HEK293 (cell line): ENCODE measurements around the gene RAC3.
A peak's percentile ranks its signal among the peaks of the same experiment; 100 is the strongest.

ENCODE experiments used
- BCL11B ChIP-seq: fragments of 450-650 bp; formaldehyde crosslinking; IDR thresholded peaks from 2 replicates; pipeline ENCODE4 v1.5.1; 2016; ENCODE audit warnings: low read depth, missing biosample characterization, missing genetic modification characterization
- HOXA7 ChIP-seq: sonication (generic); formaldehyde crosslinking; IDR thresholded peaks from 2 replicates; pipeline ENCODE4 v1.8.1; 2022; ENCODE audit warnings: missing genetic modification reagents, borderline replicate concordance
- HOXC10 ChIP-seq: sonication (generic); formaldehyde crosslinking; IDR thresholded peaks from 2 replicates; pipeline ENCODE4 v1.8.1; 2023; ENCODE audit warnings: mild to moderate bottlenecking, missing genetic modification reagents
- KLF10 ChIP-seq: fragments of 450-650 bp; IDR thresholded peaks from 2 replicates; pipeline ENCODE4 v1.5.1; 2018; ENCODE audit warnings: missing biosample characterization, mild to moderate bottlenecking, missing genetic modification characterization
- KLF7 ChIP-seq: fragments of 450-650 bp; formaldehyde crosslinking; IDR thresholded peaks from 2 replicates; pipeline ENCODE4 v1.5.1; 2016; ENCODE audit warnings: missing biosample characterization, missing genetic modification characterization, borderline replicate concordance
- KLF9 ChIP-seq: fragments of 450-650 bp; formaldehyde crosslinking; IDR thresholded peaks from 2 replicates; pipeline ENCODE4 v1.5.1; 2016; ENCODE audit warnings: missing biosample characterization, missing genetic modification characterization, low read depth
- OSR2 ChIP-seq: fragments of 450-650 bp; formaldehyde crosslinking; IDR thresholded peaks from 2 replicates; pipeline ENCODE4 v1.5.1; 2016; ENCODE audit warnings: missing biosample characterization, missing genetic modification characterization
- TCF7L2 ChIP-seq: IDR thresholded peaks from 2 replicates; pipeline ENCODE4 v1.6.1; 2011; ENCODE audit warnings: low read depth, mild to moderate bottlenecking, inconsistent platforms, low read length, moderate library complexity, borderline replicate concordance
- ZBTB48 ChIP-seq: fragments of 450-650 bp; formaldehyde crosslinking; IDR thresholded peaks from 2 replicates; pipeline ENCODE4 v1.5.1; 2016; ENCODE audit warnings: missing biosample characterization, missing genetic modification characterization
- ZNF114 ChIP-seq: fragments of 450-650 bp; formaldehyde crosslinking; IDR thresholded peaks from 2 replicates; pipeline ENCODE4 v1.5.0; 2017; ENCODE audit warnings: missing biosample characterization, missing genetic modification characterization
- ZNF175 ChIP-seq: fragments of 450-650 bp; formaldehyde crosslinking; IDR thresholded peaks from 2 replicates; pipeline ENCODE4 v1.5.1; 2016; ENCODE audit warnings: missing biosample characterization, missing genetic modification characterization
- ZNF184 ChIP-seq: fragments of 450-650 bp; IDR thresholded peaks from 2 replicates; pipeline ENCODE4 v1.5.1; 2018; ENCODE audit warnings: missing biosample characterization, mild to moderate bottlenecking, missing genetic modification characterization
- ZNF19 ChIP-seq: fragments of 450-650 bp; formaldehyde crosslinking; IDR thresholded peaks from 2 replicates; pipeline ENCODE4; 2016; ENCODE audit warnings: missing biosample characterization, missing genetic modification characterization, low read depth
- ZNF423 ChIP-seq: fragments of 450-650 bp; formaldehyde crosslinking; IDR thresholded peaks from 2 replicates; pipeline ENCODE4 v1.5.1; 2016; ENCODE audit warnings: missing biosample characterization, missing genetic modification characterization
- ZNF518A ChIP-seq: fragments of 450-650 bp; formaldehyde crosslinking; conservative IDR thresholded peaks from 2 replicates; pipeline ENCODE4 v1.5.1; 2016; ENCODE audit warnings: low read depth, missing biosample characterization, missing genetic modification characterization
- ZNF664 ChIP-seq: fragments of 450-650 bp; formaldehyde crosslinking; IDR thresholded peaks from 2 replicates; pipeline ENCODE4 v1.5.1; 2016; ENCODE audit warnings: missing biosample characterization, missing genetic modification characterization
- ZNF670 ChIP-seq: fragments of 450-650 bp; formaldehyde crosslinking; IDR thresholded peaks from 2 replicates; pipeline ENCODE4 v1.5.1; 2016; ENCODE audit warnings: missing biosample characterization, missing genetic modification characterization, low read depth
- ZNF843 ChIP-seq: fragments of 450-650 bp; formaldehyde crosslinking; IDR thresholded peaks from 2 replicates; pipeline ENCODE4 v1.5.1; 2016; ENCODE audit warnings: missing biosample characterization, missing genetic modification characterization
- ZSCAN4 ChIP-seq: fragments of 450-650 bp; formaldehyde crosslinking; IDR thresholded peaks from 2 replicates; pipeline ENCODE4 v1.5.1; 2017; ENCODE audit warnings: missing biosample characterization, missing genetic modification characterization
- ZXDB ChIP-seq: fragments of 450-650 bp; formaldehyde crosslinking; IDR thresholded peaks from 2 replicates; pipeline ENCODE4 v1.5.1; 2016; ENCODE audit warnings: missing biosample characterization, missing genetic modification characterization
- TF ChIP-seq, protein P1 (sequence below): fragments of 450-650 bp; formaldehyde crosslinking; IDR thresholded peaks from 2 replicates; pipeline ENCODE4 v1.5.1; 2016; ENCODE audit warnings: missing biosample characterization, missing genetic modification characterization, low read depth
- TF ChIP-seq, protein P2 (sequence below): fragments of 450-650 bp; formaldehyde crosslinking; IDR thresholded peaks from 2 replicates; pipeline ENCODE4 v1.5.1; 2016; ENCODE audit warnings: missing biosample characterization, missing genetic modification characterization
- TF ChIP-seq, protein P3 (sequence below): fragments of 450-650 bp; formaldehyde crosslinking; IDR thresholded peaks from 2 replicates; pipeline ENCODE4 v1.5.1; 2016; ENCODE audit warnings: missing biosample characterization, missing genetic modification characterization
- TF ChIP-seq, protein P4 (sequence below): fragments of 450-650 bp; formaldehyde crosslinking; IDR thresholded peaks from 2 replicates; pipeline ENCODE4 v1.5.1; 2016; ENCODE audit warnings: missing biosample characterization, missing genetic modification characterization, borderline replicate concordance

RAC3 gene

DNA sequence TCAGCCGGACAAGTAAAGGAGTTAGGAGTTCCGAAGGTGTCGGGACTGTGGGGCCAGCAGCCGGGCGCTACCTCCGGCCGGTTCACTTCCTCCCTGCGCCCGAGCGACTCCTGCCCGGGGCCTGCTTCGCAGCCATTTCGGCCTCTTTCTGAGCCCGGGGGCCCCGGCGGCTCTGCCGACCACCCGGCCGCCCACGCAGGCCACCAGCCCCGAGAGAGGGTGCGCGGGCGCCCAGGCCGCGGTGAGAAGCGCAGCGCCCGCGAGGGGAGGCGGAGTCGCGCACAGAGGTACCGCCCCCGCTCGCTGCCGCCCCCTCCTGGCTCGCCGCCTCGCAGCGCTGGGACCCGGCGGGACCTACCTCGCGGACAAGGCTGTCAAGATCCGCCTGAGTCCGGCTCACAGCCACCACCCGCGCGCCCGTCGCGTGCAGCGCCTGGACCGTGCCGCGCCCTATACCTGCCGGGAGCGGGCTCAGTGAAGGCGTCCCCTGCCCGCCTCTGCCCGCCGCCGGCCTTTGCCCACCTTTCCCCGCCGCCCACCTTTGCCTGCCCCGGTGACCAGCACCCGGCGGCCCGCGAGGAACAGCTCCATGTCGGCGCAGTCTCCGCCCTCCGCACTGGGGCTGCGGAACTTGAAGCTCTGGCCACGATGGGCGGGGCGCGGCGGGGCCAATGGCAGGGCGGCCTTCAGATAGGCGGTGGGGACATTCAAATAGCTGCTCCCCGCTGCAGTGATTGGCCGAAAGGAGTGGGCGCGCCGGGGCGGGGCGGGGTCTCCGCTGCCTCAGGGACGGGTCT lies 5.8 kb downstream of the RAC3 start, which contains the start of gene DCXR (continued):
- TF ChIP-seq KLF10 (tag by site-specific recombination) (peak; percentile 100), ZNF843 (tag by site-specific recombination) (peak; percentile 62; the same call in 1 of the 2 replicates), ZNF518A (tag by site-specific recombination) (no peak), ZXDB (tag by site-specific recombination) (no peak), ZNF670 (tag by site-specific recombination) (no peak), KLF7 (no peak; the same call in 1 of the 2 replicates), KLF9 (tag by site-specific recombination) (peak; percentile 81), ZNF423 (tag by site-specific recombination) (no peak), ZNF175 (tag by site-specific recombination) (no peak), ZBTB48 (tag by site-specific recombination) (no peak), TCF7L2 (no peak), HOXA7 (no peak), OSR2 (tag by site-specific recombination) (peak; percentile 15; the same call in 1 of the 2 replicates), ZNF184 (tag by site-specific recombination) (no peak), HOXC10 (no peak), ZSCAN4 (tag by site-specific recombination) (no peak), ZNF19 (tag by site-specific recombination) (no peak), ZNF664 (tag by site-specific recombination) (no peak), ZNF114 (tag by site-specific recombination) (no peak), BCL11B (peak; percentile 97)
- TF ChIP-seq, protein P1, sequence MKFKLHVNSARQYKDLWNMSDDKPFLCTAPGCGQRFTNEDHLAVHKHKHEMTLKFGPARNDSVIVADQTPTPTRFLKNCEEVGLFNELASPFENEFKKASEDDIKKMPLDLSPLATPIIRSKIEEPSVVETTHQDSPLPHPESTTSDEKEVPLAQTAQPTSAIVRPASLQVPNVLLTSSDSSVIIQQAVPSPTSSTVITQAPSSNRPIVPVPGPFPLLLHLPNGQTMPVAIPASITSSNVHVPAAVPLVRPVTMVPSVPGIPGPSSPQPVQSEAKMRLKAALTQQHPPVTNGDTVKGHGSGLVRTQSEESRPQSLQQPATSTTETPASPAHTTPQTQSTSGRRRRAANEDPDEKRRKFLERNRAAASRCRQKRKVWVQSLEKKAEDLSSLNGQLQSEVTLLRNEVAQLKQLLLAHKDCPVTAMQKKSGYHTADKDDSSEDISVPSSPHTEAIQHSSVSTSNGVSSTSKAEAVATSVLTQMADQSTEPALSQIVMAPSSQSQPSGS, result no peak
- TF ChIP-seq, protein P2, sequence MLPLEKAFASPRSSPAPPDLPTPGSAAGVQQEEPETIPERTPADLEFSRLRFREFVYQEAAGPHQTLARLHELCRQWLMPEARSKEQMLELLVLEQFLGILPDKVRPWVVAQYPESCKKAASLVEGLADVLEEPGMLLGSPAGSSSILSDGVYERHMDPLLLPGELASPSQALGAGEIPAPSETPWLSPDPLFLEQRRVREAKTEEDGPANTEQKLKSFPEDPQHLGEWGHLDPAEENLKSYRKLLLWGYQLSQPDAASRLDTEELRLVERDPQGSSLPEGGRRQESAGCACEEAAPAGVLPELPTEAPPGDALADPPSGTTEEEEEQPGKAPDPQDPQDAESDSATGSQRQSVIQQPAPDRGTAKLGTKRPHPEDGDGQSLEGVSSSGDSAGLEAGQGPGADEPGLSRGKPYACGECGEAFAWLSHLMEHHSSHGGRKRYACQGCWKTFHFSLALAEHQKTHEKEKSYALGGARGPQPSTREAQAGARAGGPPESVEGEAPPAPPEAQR (tag by site-specific recombination), result no peak
- TF ChIP-seq, protein P3, sequence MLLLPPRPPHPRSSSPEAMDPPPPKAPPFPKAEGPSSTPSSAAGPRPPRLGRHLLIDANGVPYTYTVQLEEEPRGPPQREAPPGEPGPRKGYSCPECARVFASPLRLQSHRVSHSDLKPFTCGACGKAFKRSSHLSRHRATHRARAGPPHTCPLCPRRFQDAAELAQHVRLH (tag by site-specific recombination), result peak; percentile 57
- TF ChIP-seq, protein P4, sequence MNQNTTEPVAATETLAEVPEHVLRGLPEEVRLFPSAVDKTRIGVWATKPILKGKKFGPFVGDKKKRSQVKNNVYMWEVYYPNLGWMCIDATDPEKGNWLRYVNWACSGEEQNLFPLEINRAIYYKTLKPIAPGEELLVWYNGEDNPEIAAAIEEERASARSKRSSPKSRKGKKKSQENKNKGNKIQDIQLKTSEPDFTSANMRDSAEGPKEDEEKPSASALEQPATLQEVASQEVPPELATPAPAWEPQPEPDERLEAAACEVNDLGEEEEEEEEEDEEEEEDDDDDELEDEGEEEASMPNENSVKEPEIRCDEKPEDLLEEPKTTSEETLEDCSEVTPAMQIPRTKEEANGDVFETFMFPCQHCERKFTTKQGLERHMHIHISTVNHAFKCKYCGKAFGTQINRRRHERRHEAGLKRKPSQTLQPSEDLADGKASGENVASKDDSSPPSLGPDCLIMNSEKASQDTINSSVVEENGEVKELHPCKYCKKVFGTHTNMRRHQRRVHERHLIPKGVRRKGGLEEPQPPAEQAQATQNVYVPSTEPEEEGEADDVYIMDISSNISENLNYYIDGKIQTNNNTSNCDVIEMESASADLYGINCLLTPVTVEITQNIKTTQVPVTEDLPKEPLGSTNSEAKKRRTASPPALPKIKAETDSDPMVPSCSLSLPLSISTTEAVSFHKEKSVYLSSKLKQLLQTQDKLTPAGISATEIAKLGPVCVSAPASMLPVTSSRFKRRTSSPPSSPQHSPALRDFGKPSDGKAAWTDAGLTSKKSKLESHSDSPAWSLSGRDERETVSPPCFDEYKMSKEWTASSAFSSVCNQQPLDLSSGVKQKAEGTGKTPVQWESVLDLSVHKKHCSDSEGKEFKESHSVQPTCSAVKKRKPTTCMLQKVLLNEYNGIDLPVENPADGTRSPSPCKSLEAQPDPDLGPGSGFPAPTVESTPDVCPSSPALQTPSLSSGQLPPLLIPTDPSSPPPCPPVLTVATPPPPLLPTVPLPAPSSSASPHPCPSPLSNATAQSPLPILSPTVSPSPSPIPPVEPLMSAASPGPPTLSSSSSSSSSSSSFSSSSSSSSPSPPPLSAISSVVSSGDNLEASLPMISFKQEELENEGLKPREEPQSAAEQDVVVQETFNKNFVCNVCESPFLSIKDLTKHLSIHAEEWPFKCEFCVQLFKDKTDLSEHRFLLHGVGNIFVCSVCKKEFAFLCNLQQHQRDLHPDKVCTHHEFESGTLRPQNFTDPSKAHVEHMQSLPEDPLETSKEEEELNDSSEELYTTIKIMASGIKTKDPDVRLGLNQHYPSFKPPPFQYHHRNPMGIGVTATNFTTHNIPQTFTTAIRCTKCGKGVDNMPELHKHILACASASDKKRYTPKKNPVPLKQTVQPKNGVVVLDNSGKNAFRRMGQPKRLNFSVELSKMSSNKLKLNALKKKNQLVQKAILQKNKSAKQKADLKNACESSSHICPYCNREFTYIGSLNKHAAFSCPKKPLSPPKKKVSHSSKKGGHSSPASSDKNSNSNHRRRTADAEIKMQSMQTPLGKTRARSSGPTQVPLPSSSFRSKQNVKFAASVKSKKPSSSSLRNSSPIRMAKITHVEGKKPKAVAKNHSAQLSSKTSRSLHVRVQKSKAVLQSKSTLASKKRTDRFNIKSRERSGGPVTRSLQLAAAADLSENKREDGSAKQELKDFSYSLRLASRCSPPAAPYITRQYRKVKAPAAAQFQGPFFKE (tag by site-specific recombination), result no peak
